ENCODE measurements around the gene PAFAH1B1.

DNA sequence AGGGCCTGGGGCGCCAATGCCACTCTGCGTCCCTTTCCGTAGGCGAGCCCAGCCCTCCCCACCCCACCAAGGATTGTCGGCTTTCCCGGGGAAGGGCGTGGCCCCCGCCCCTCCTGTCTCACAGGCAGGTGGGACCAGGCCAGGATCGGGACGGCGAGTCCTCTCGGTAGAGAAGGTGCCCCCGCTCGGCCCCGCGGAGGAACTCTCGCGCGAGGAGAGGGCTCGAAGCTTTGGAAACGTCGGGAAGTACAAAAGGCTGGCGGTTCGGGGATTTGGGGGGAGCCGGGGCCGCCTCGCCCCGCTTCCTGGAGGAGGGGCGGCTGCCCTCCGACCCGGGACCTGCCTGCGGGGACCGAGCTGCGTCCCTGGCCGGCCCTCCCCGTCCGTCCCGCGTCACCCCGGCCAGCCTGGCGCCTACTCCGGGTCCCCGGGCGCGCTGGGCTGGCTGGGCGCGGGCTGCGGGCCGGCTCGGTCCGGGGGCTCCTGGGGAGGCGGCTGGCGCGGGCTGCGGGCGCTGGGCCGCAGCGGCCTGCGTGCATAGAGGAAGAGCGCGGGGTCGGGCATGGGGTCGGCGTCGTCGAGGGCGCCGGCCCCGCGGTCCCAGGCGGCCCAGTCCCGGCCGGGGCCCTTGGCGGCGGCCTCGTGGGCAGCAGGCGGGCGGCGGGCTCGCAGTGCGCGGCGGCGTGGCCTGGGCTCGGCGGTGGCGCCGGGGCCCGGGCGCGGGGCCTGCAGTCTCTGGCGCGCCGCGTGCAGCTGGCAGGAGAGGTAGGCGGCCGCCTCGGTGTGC is 130.7 kb downstream of the PAFAH1B1 start:
- TF ChIP-seq, protein P1, sequence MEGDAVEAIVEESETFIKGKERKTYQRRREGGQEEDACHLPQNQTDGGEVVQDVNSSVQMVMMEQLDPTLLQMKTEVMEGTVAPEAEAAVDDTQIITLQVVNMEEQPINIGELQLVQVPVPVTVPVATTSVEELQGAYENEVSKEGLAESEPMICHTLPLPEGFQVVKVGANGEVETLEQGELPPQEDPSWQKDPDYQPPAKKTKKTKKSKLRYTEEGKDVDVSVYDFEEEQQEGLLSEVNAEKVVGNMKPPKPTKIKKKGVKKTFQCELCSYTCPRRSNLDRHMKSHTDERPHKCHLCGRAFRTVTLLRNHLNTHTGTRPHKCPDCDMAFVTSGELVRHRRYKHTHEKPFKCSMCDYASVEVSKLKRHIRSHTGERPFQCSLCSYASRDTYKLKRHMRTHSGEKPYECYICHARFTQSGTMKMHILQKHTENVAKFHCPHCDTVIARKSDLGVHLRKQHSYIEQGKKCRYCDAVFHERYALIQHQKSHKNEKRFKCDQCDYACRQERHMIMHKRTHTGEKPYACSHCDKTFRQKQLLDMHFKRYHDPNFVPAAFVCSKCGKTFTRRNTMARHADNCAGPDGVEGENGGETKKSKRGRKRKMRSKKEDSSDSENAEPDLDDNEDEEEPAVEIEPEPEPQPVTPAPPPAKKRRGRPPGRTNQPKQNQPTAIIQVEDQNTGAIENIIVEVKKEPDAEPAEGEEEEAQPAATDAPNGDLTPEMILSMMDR (IDR thresholded peaks at IDR 0.05) = no peak
- TF ChIP-seq EP300 (IDR thresholded peaks at IDR 0.05) = no peak
- TF ChIP-seq POLR2AphosphoS5 (IDR thresholded peaks at IDR 0.05) = no peak
- no peak for TF ChIP-seq POLR2A (IDR thresholded peaks at IDR 0.05)
